ENCODE measurements around the gene NELFA.

DNA sequence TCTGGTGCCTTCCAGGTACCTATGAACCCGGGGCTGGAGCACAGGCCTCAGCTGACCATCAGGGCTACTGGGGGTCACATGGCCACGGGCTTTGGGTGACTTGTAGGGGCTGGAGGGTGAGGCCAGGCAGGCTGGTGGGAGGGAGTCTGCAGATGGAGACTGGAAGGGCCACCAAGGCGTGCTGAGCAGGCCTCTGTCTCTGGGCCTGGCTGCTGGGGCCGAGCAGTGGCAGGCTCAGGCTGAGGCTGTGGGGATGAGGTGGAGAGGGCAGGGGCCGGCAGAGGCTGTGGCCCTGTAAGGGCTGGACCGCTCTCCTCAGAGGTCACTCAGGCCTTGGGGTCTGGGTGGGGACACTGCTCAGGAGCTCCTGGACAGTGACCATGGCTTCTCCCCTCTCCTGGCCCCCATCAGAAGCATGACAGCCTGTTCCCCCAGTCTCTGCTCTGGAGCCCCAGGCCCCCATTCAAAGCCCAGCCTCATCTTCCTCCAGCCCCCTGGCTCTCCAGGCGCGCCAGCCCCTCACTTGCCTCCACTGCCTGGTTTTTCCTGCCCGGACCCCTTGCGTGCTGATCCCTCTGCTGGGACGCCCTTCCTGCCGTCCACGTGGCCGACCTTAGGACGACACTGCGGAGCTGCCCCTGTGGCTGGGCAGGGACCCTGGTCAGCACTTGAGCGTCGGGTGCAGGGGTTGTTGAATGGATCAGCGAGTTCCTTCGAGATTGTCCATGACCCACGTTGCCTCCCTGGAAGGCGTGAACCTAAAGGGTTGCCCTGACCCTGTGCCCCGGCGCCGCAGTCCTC is 39.2 kb upstream of the NELFA start:
- TF ChIP-seq RAD21 (CRISPR knock-in tag; IDR thresholded peaks at IDR 0.05) (no peak), ZBTB8A (CRISPR knock-in tag; IDR thresholded peaks at IDR 0.05; ENCODE audit: borderline replicate concordance, low read depth) (no peak), TRAFD1 (CRISPR knock-in tag; IDR thresholded peaks at IDR 0.05; ENCODE audit: borderline replicate concordance) (no peak), TAF1 (CRISPR knock-in tag; IDR thresholded peaks at IDR 0.05) (no peak), ZNF780A (CRISPR knock-in tag; IDR thresholded peaks at IDR 0.05) (no peak), PRPF4 (IDR thresholded peaks at IDR 0.05; ENCODE audit: low read depth, low read length, poor library complexity, severe bottlenecking) (no peak), U2AF1 (optimal IDR thresholded peaks at IDR 0.05; ENCODE audit: low read depth, low read length) (no peak), REL (CRISPR knock-in tag; conservative IDR thresholded peaks at IDR 0.05) (no peak), SMARCC2 (IDR thresholded peaks at IDR 0.05) (no peak)
